HL-60 (cell line): ENCODE measurements around the gene STOX2.

Source experiments
- CTCF ChIP-seq: IDR thresholded peaks from one replicate; pipeline ENCODE4 v1.5.1; 2011; ENCODE audit warnings: low read length, control low read depth, inconsistent platforms; ENCODE audit not compliant: insufficient read depth
- GABPA ChIP-seq: IDR thresholded peaks from 2 replicates; pipeline ENCODE4 v1.6.1; 2012; ENCODE audit warnings: low read depth
- POLR2AphosphoS5 ChIP-seq: IDR thresholded peaks from 2 replicates; pipeline ENCODE4 v1.6.1; 2012; ENCODE audit warnings: low read depth
- SPI1 ChIP-seq: IDR thresholded peaks from 2 replicates; pipeline ENCODE4 v1.6.1; 2012; ENCODE audit warnings: low read depth, mild to moderate bottlenecking, borderline replicate concordance
- TF ChIP-seq, protein P1 (sequence below): IDR thresholded peaks from 2 replicates; pipeline ENCODE4 v1.6.1; 2012; ENCODE audit warnings: low read depth; ENCODE audit not compliant: insufficient replicate concordance

- TF ChIP-seq GABPA (no peak), CTCF (no peak), POLR2AphosphoS5 (no peak), SPI1 (no peak)
- TF ChIP-seq, protein P1, sequence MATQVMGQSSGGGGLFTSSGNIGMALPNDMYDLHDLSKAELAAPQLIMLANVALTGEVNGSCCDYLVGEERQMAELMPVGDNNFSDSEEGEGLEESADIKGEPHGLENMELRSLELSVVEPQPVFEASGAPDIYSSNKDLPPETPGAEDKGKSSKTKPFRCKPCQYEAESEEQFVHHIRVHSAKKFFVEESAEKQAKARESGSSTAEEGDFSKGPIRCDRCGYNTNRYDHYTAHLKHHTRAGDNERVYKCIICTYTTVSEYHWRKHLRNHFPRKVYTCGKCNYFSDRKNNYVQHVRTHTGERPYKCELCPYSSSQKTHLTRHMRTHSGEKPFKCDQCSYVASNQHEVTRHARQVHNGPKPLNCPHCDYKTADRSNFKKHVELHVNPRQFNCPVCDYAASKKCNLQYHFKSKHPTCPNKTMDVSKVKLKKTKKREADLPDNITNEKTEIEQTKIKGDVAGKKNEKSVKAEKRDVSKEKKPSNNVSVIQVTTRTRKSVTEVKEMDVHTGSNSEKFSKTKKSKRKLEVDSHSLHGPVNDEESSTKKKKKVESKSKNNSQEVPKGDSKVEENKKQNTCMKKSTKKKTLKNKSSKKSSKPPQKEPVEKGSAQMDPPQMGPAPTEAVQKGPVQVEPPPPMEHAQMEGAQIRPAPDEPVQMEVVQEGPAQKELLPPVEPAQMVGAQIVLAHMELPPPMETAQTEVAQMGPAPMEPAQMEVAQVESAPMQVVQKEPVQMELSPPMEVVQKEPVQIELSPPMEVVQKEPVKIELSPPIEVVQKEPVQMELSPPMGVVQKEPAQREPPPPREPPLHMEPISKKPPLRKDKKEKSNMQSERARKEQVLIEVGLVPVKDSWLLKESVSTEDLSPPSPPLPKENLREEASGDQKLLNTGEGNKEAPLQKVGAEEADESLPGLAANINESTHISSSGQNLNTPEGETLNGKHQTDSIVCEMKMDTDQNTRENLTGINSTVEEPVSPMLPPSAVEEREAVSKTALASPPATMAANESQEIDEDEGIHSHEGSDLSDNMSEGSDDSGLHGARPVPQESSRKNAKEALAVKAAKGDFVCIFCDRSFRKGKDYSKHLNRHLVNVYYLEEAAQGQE: no peak
These were observed 32.6 kb upstream of the STOX2 start for GRCh38 chr4:183872531-183872930.
